ENCODE results near the gene DHX8. TPM values are rescaled to one million over a fixed set of nuclear protein-coding genes. Genes with fewer than 3 reads are reported as not detected.
"Not testable (repeated sequence)": the region's sequence is repeated elsewhere in the genome, so short reads cannot be mapped to it uniquely, and the experiment has no call there.

Gene DHX8
- total and polyA plus RNA-seq, 2 donors (not counting 3 experiments of a cell fraction or from before 2014, with no cell fraction given) = 34.9 to 65.6 TPM

GRCh38 chr17:43451741-43452140 is 32.0 kb upstream of the DHX8 start:
- H3K27ac ChIP-seq (ENCODE audit: insufficient read depth, low read depth, low read length); H3K9ac ChIP-seq (replicated peaks; ENCODE audit: extremely low read depth, insufficient read depth, low read length); H3K9me3 ChIP-seq (replicated peaks; ENCODE audit: control insufficient read depth, insufficient read depth, low read length); BruUV-seq (replicated peaks); POLR2A ChIA-PET; H3K36me3 ChIP-seq (ENCODE audit: control insufficient read depth in 2 of 2, extremely low read depth in 1 of 2, insufficient read depth in 2 of 2, low read length in 2 of 2); intact Hi-C loops (cut with micrococcal nuclease); H3K4me1 ChIP-seq (ENCODE audit: control insufficient read depth, extremely low read depth, insufficient read depth, low read length); CTCF ChIA-PET; FAIRE-seq; H2AFZ ChIP-seq (ENCODE audit: low read depth, low read length); H4K20me1 ChIP-seq (replicated peaks; ENCODE audit: control insufficient read depth, extremely low read depth, insufficient read depth, low read length); H3K9me1 ChIP-seq (replicated peaks; ENCODE audit: control insufficient read depth, extremely low read depth, insufficient read depth, low read length); H3K4me2 ChIP-seq (ENCODE audit: insufficient read depth, low read length); DNase-seq (ENCODE audit: low read depth, low spot score); H3K4me3 ChIP-seq (replicated peaks in 1 of 3; ENCODE audit: insufficient read depth in 1 of 3, low read depth in 1 of 3, low read length in 3 of 3); dilution Hi-C loops (cut with MboI; ENCODE audit: extremely low pct_ligation_motif_present, low sequenced_read_pairs); H3K27me3 ChIP-seq (ENCODE audit: control insufficient read depth in 2 of 2, insufficient read depth in 2 of 2, low read length in 2 of 2); H3K79me2 ChIP-seq (ENCODE audit: control insufficient read depth, insufficient read depth, low read length): not testable (repeated sequence)

- Histone ChIP-seq H3K4me3 (replicated peaks in 1 of 3; ENCODE audit: insufficient read depth in 1 of 3, low read depth in 1 of 3, low read length in 3 of 3) (no peak overlapping the region), H4K20me1 (replicated peaks; ENCODE audit: control insufficient read depth, extremely low read depth, insufficient read depth, low read length) (no peaks in the 10 kb centered on the region), H3K9ac (replicated peaks; ENCODE audit: extremely low read depth, insufficient read depth, low read length) (no peak overlapping the region), H3K9me3 (replicated peaks; ENCODE audit: control insufficient read depth, insufficient read depth, low read length) (no peaks in the 10 kb centered on the region), H3K27me3 (ENCODE audit: control insufficient read depth in 2 of 2, insufficient read depth in 2 of 2, low read length in 2 of 2) (peaks cover 0 to 2% of the 10 kb centered on the region in 2 experiments), H3K79me2 (ENCODE audit: control insufficient read depth, insufficient read depth, low read length) (no peaks in the 10 kb centered on the region), H3K36me3 (ENCODE audit: control insufficient read depth in 2 of 2, extremely low read depth in 1 of 2, insufficient read depth in 2 of 2, low read length in 2 of 2) (no peaks in the 10 kb centered on the region), H3K27ac (ENCODE audit: insufficient read depth, low read depth, low read length) (no peak overlapping the region), H2AFZ (ENCODE audit: low read depth, low read length) (no peak overlapping the region), H3K4me2 (ENCODE audit: insufficient read depth, low read length) (no peak overlapping the region), H3K4me1 (ENCODE audit: control insufficient read depth, extremely low read depth, insufficient read depth, low read length) (peaks cover 5% of the 10 kb centered on the region), H3K9me1 (replicated peaks; ENCODE audit: control insufficient read depth, extremely low read depth, insufficient read depth, low read length) (no peaks in the 10 kb centered on the region)
- TF ChIP-seq GATA2 (IDR thresholded peaks at IDR 0.05; ENCODE audit: insufficient read depth, insufficient read length, low read depth, low read length) (no peak), FOS (IDR thresholded peaks at IDR 0.05; ENCODE audit: borderline replicate concordance, insufficient read depth, low read length) (no peak), EZH2 (IDR thresholded peaks at IDR 0.05; ENCODE audit: borderline replicate concordance, low read depth, low read length, severe bottlenecking) (no peak), POLR2AphosphoS5 (IDR thresholded peaks at IDR 0.05; ENCODE audit: insufficient read depth, low read depth, low read length) (no peak), CTCF (IDR thresholded peaks at IDR 0.05; ENCODE audit: extremely low read depth in 1 of 2, insufficient read depth in 1 of 2, low read depth in 1 of 2, low read length in 2 of 2) (no peak), POLR2A (IDR thresholded peaks at IDR 0.05; ENCODE audit: low read depth, low read length) (no peak), MYC (IDR thresholded peaks at IDR 0.05; ENCODE audit: low read depth, low read length) (no peak), JUN (IDR thresholded peaks at IDR 0.05; ENCODE audit: borderline replicate concordance, insufficient read depth, insufficient read length, low read depth) (no peak)
- TF ChIP-seq, protein P1, sequence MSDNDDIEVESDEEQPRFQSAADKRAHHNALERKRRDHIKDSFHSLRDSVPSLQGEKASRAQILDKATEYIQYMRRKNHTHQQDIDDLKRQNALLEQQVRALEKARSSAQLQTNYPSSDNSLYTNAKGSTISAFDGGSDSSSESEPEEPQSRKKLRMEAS (IDR thresholded peaks at IDR 0.05; ENCODE audit: insufficient read depth, insufficient read length) = no peak
- ChIA-PET CTCF (no interaction called here), POLR2A (no interaction called here)
- dilution Hi-C loops (cut with MboI; ENCODE audit: extremely low pct_ligation_motif_present, low sequenced_read_pairs) (no loop called here), intact Hi-C loops (cut with micrococcal nuclease) (no loop called here)
- FAIRE-seq = no peak
- no TSS peak for BruUV-seq (replicated peaks)
- DNase-seq (ENCODE audit: low read depth, low spot score) = no peak
These were observed 30.4 kb upstream of the DHX8 start for GRCh38 chr17:43453331-43453812.
